Measurements from ENCODE around the gene CMTM5.

- TF ChIP-seq REST (IDR thresholded peaks at IDR 0.05; ENCODE audit: insufficient read depth in 1 of 2, low read depth in 2 of 2, low read length in 2 of 2) = no peak
- no peak for TF ChIP-seq POLR2AphosphoS5 (IDR thresholded peaks at IDR 0.05; ENCODE audit: low read depth, low read length)
- TF ChIP-seq TAF1 (IDR thresholded peaks at IDR 0.05; ENCODE audit: borderline replicate concordance, insufficient read depth, low read length) = no peak
Measured at GRCh38 chr14:23366426-23366921, 10.4 kb upstream of the CMTM5 start.

Measured in PFSK-1 (cell line).